Calu3 (cell line): ENCODE results near the gene CRK. TPM values are rescaled to one million over a fixed set of nuclear protein-coding genes. Genes with fewer than 3 reads are reported as not detected.
A peak's percentile ranks its signal among the peaks of the same experiment; 100 is the strongest.

Source experiments
- BruUV-seq: library from RNA; stranded (reverse); fragments of 400-500 nt; replicated peaks from 2 replicates; lab custom pipeline; 2021; lab: Mats Ljungman, UMichigan
- CTCF ChIA-PET: fragments of 300-600 bp; sonication (Branson Sonifier 250); formaldehyde crosslinking; loops from one replicate; lab custom pipeline; 2022; ENCODE audit warnings: antibody characterized with exemption; lab: Charles Lee
- DNase-seq: peaks from one replicate; pipeline ENCODE4 v3.0.0; 2022
- H3K27ac Mint-ChIP-seq: one replicate; pipeline ENCODE4 v1.8.0; 2022; ENCODE audit warnings: mixed read lengths; ENCODE audit not compliant: unreplicated experiment
- H3K27me3 Mint-ChIP-seq: one replicate; pipeline ENCODE4 v1.8.0; 2022; ENCODE audit warnings: mixed read lengths; ENCODE audit not compliant: unreplicated experiment
- H3K36me3 Mint-ChIP-seq: one replicate; pipeline ENCODE4 v1.8.0; 2022; ENCODE audit warnings: mild to moderate bottlenecking, moderate library complexity, mixed read lengths; ENCODE audit not compliant: insufficient read depth, unreplicated experiment
- H3K4me1 Mint-ChIP-seq: one replicate; pipeline ENCODE4 v1.8.0; 2022; ENCODE audit warnings: mild to moderate bottlenecking, low read depth, mixed read lengths; ENCODE audit not compliant: unreplicated experiment
- H3K4me3 Mint-ChIP-seq: one replicate; pipeline ENCODE4 v1.8.0; 2022; ENCODE audit warnings: mild to moderate bottlenecking, low read depth, moderate library complexity, mixed read lengths; ENCODE audit not compliant: unreplicated experiment
- H3K9me3 Mint-ChIP-seq: one replicate; pipeline ENCODE4 v1.8.0; 2022; ENCODE audit warnings: low read depth, mixed read lengths; ENCODE audit not compliant: unreplicated experiment
- CTCF ChIP-seq: fragments of 200-600 bp; IDR thresholded peaks from one replicate; pipeline ENCODE4 v1.8.0; 2022; ENCODE audit warnings: antibody characterized with exemption; ENCODE audit not compliant: unreplicated experiment
- intact Hi-C: fragments of 100-400 bp; cut with micrococcal nuclease; formaldehyde crosslinking; loops from one replicate; pipeline ENCODE4 v1.10.0; 2022; ENCODE audit not compliant: unreplicated experiment
- total RNA-seq: library from RNA; stranded (reverse); gene quantifications from 2 replicates; pipeline ENCODE4 v1.2.3, GENCODE V29; 2022

Gene CRK
- total RNA-seq, 1 experiment from 2014 or later: 38.9 TPM

GRCh38 chr17:1495265-1495989, 39.4 kb upstream of the CRK start:
- Mint-ChIP-seq H3K36me3 (peaks cover 16% of the 10 kb centered on the region), H3K9me3 (no peaks in the 10 kb centered on the region), H3K27ac (no peak overlapping the region), H3K4me3 (no peak overlapping the region), H3K27me3 (no peaks in the 10 kb centered on the region), H3K4me1 (peaks cover 4% of the 10 kb centered on the region)
- intact Hi-C loops: no loop called here
- no TSS peak for BruUV-seq
- TF ChIP-seq CTCF: no peak
- no peak for DNase-seq
- CTCF ChIA-PET: no interaction called here

- TF ChIP-seq CTCF: no peak
- H3K4me3 Mint-ChIP-seq: no peak overlapping the region
- CTCF ChIA-PET: interaction anchor here (0.9 kb wide), 1 partner anchor 21 kb away, joined by 3 read pairs; no protein-coding TSS in a partner anchor
- no peak for DNase-seq
- H3K9me3 Mint-ChIP-seq: no peaks in the 10 kb centered on the region
- no TSS peak for BruUV-seq
- no peaks in the 10 kb centered on the region for H3K27me3 Mint-ChIP-seq
- no peak overlapping the region for H3K27ac Mint-ChIP-seq
- peaks cover 19% of the 10 kb centered on the region for H3K36me3 Mint-ChIP-seq
- peaks cover 9% of the 10 kb centered on the region for H3K4me1 Mint-ChIP-seq
- intact Hi-C loops: no loop called here
Observed at GRCh38 chr17:1494736-1495253, 38.8 kb upstream of the CRK start.

- H3K36me3 Mint-ChIP-seq: peaks cover 19% of the 10 kb centered on the region
- BruUV-seq: no TSS peak
- no peak overlapping the region for H3K4me3 Mint-ChIP-seq
- H3K27me3 Mint-ChIP-seq: no peaks in the 10 kb centered on the region
- H3K4me1 Mint-ChIP-seq: peaks cover 9% of the 10 kb centered on the region
- CTCF ChIA-PET: interaction anchor here (0.9 kb wide), 1 partner anchor 21 kb away, joined by 3 read pairs; no protein-coding TSS in a partner anchor
- no peak for TF ChIP-seq CTCF
- intact Hi-C loops: no loop called here
- DNase-seq: no peak
- no peaks in the 10 kb centered on the region for H3K9me3 Mint-ChIP-seq
- H3K27ac Mint-ChIP-seq: no peak overlapping the region
Observed at GRCh38 chr17:1494203-1494602, 38.2 kb upstream of the CRK start.

- H3K36me3 Mint-ChIP-seq: peaks cover 25% of the 10 kb centered on the region
- H3K27ac Mint-ChIP-seq: no peak overlapping the region
Observed at GRCh38 chr17:1493291-1493980, 37.4 kb upstream of the CRK start.

More at GRCh38 chr17:1493291-1493980, 37.4 kb upstream of the CRK start:
- BruUV-seq: no TSS peak
- peaks cover 9% of the 10 kb centered on the region for H3K4me1 Mint-ChIP-seq
- no peaks in the 10 kb centered on the region for H3K27me3 Mint-ChIP-seq
- no peaks in the 10 kb centered on the region for H3K9me3 Mint-ChIP-seq
- intact Hi-C loops: no loop called here
- CTCF ChIA-PET: interaction anchor here (0.9 kb wide), 1 partner anchor 22 kb away, joined by 3 read pairs; no protein-coding TSS in a partner anchor
- peak overlapping the region; percentile 26 for H3K4me3 Mint-ChIP-seq
- no peak for TF ChIP-seq CTCF
- DNase-seq: no peak
